HEK293T (cell line): ENCODE measurements around the gene FBLL1.
"Not testable (repeated sequence)": the region's sequence is repeated elsewhere in the genome, so short reads cannot be mapped to it uniquely, and the experiment has no call there.

Experiments
- CTCF ChIA-PET: fragments of 350-600 bp; formaldehyde crosslinking; extraction: SDS; loops from one replicate; lab custom pipeline; 2021; ENCODE audit warnings: antibody characterized with exemption, inconsistent platforms; lab: Yijun Ruan, JAX
- POLR2A ChIA-PET: fragments of 350-600 bp; formaldehyde crosslinking; extraction: SDS; loops from one replicate; lab custom pipeline; 2020; ENCODE audit warnings: antibody characterized with exemption, inconsistent platforms; lab: Yijun Ruan, JAX
- DNase-seq: peaks from one replicate; pipeline ENCODE4 v3.0.0; 2012; ENCODE audit warnings: mixed read lengths; ENCODE audit errors: extremely low spot score
- ARNT ChIP-seq: fragments of 450-650 bp; IDR thresholded peaks from 2 replicates; pipeline ENCODE4 v1.6.1; 2017; ENCODE audit warnings: mild to moderate bottlenecking
- BHLHE40 ChIP-seq: fragments of 450-650 bp; IDR thresholded peaks from 2 replicates; pipeline ENCODE4 v1.6.1; 2016; ENCODE audit warnings: mild to moderate bottlenecking, moderate library complexity, borderline replicate concordance
- CTBP1 ChIP-seq: fragments of 450-650 bp; IDR thresholded peaks from 2 replicates; pipeline ENCODE4 v1.6.1; 2016; ENCODE audit warnings: borderline replicate concordance
- ELF4 ChIP-seq: fragments of 450-650 bp; IDR thresholded peaks from 2 replicates; pipeline ENCODE4 v1.6.1; 2017; ENCODE audit warnings: antibody characterized with exemption
- FOXA1 ChIP-seq: fragments of 450-650 bp; IDR thresholded peaks from 2 replicates; pipeline ENCODE4 v1.6.1; 2016; ENCODE audit warnings: mild to moderate bottlenecking
- FOXK2 ChIP-seq: fragments of 450-650 bp; IDR thresholded peaks from 2 replicates; pipeline ENCODE4 v1.6.1; 2016; ENCODE audit warnings: mild to moderate bottlenecking
- FOXM1 ChIP-seq: fragments of 450-650 bp; IDR thresholded peaks from 2 replicates; pipeline ENCODE4 v1.6.1; 2017; ENCODE audit warnings: mild to moderate bottlenecking, borderline replicate concordance
- HDGF ChIP-seq: fragments of 450-650 bp; IDR thresholded peaks from 2 replicates; pipeline ENCODE4 v1.6.1; 2017; ENCODE audit warnings: antibody characterized with exemption, borderline replicate concordance
- L3MBTL2 ChIP-seq: fragments of 450-650 bp; conservative IDR thresholded peaks from 2 replicates; pipeline ENCODE4 v1.6.1; 2016; ENCODE audit warnings: mild to moderate bottlenecking
- LEF1 ChIP-seq: fragments of 450-650 bp; IDR thresholded peaks from 2 replicates; pipeline ENCODE4 v1.6.1; 2017; ENCODE audit warnings: mild to moderate bottlenecking, borderline replicate concordance
- NFRKB ChIP-seq: fragments of 450-650 bp; IDR thresholded peaks from 2 replicates; pipeline ENCODE4 v1.6.1; 2016; ENCODE audit warnings: mild to moderate bottlenecking, moderate library complexity
- PKNOX1 ChIP-seq: fragments of 450-650 bp; IDR thresholded peaks from 2 replicates; pipeline ENCODE4 v1.6.1; 2016
- SP1 ChIP-seq: fragments of 450-650 bp; IDR thresholded peaks from 2 replicates; pipeline ENCODE4 v1.6.1; 2017
- SUZ12 ChIP-seq: fragments of 450-650 bp; IDR thresholded peaks from 2 replicates; pipeline ENCODE4 v1.6.1; 2016; ENCODE audit warnings: mild to moderate bottlenecking
- TARDBP ChIP-seq: fragments of 450-650 bp; IDR thresholded peaks from 2 replicates; pipeline ENCODE4 v1.6.1; 2016
- ZNF384 ChIP-seq: fragments of 450-650 bp; IDR thresholded peaks from 2 replicates; pipeline ENCODE4 v1.6.1; 2016

The FBLL1 gene

GRCh38 chr5:168562279-168562678, 33.2 kb downstream of the FBLL1 start:
- TF ChIP-seq L3MBTL2, result no peak
- no peak for TF ChIP-seq ELF4
- no peak for TF ChIP-seq ZNF384
- TF ChIP-seq FOXM1, result no peak
- TF ChIP-seq ARNT, result no peak
- TF ChIP-seq LEF1, result no peak
- TF ChIP-seq NFRKB, result no peak
- TF ChIP-seq BHLHE40, result no peak
- TF ChIP-seq FOXA1, result no peak
- TF ChIP-seq HDGF, result no peak
- TF ChIP-seq PKNOX1, result no peak
- no peak for TF ChIP-seq FOXK2
- no peak for TF ChIP-seq TARDBP
- TF ChIP-seq CTBP1, result no peak
- no peak for TF ChIP-seq SUZ12
- TF ChIP-seq SP1, result no peak
- CTCF ChIA-PET, result no interaction called here
- POLR2A ChIA-PET, result no interaction called here
- no peak for DNase-seq

- CTCF ChIA-PET, result no interaction called here
- POLR2A ChIA-PET, result no interaction called here
- TF ChIP-seq ELF4, result no peak
- no peak for TF ChIP-seq FOXA1
- no peak for TF ChIP-seq SUZ12
- no peak for TF ChIP-seq FOXK2
- no peak for TF ChIP-seq L3MBTL2
- TF ChIP-seq BHLHE40, result no peak
- TF ChIP-seq SP1, result no peak
- TF ChIP-seq CTBP1, result no peak
- no peak for TF ChIP-seq TARDBP
- TF ChIP-seq ZNF384, result no peak
- TF ChIP-seq PKNOX1, result no peak
- TF ChIP-seq FOXM1, result no peak
- no peak for TF ChIP-seq NFRKB
- no peak for TF ChIP-seq HDGF
- no peak for TF ChIP-seq ARNT
- TF ChIP-seq LEF1, result no peak
- DNase-seq, result no peak
Measured at GRCh38 chr5:168563959-168564358, 34.9 kb downstream of the FBLL1 start.

GRCh38 chr5:168568738-168569137, 39.6 kb downstream of the FBLL1 start:
- ChIA-PET CTCF (no interaction called here), POLR2A (no interaction called here)
- TF ChIP-seq SUZ12, result no peak
- no peak for TF ChIP-seq ARNT
- TF ChIP-seq ZNF384, result no peak
- no peak for DNase-seq

GRCh38 chr5:168570490-168571328, 41.6 kb downstream of the FBLL1 start:
- DNase-seq, result no peak
- no peak for TF ChIP-seq HDGF
- no peak for TF ChIP-seq BHLHE40
- TF ChIP-seq ARNT, result no peak
- TF ChIP-seq LEF1, result no peak
- no peak for TF ChIP-seq SP1
- TF ChIP-seq L3MBTL2, result no peak
- TF ChIP-seq SUZ12, result no peak
- TF ChIP-seq FOXA1, result no peak
- TF ChIP-seq PKNOX1, result no peak
- TF ChIP-seq ZNF384, result no peak
- TF ChIP-seq NFRKB, result no peak
- no peak for TF ChIP-seq TARDBP
- no peak for TF ChIP-seq CTBP1
- TF ChIP-seq FOXM1, result no peak
- no peak for TF ChIP-seq ELF4
- TF ChIP-seq FOXK2, result no peak
- ChIA-PET CTCF (no interaction called here), POLR2A (no interaction called here)

GRCh38 chr5:168573663-168574062, 44.6 kb downstream of the FBLL1 start:
- CTCF ChIA-PET, DNase-seq: not testable (repeated sequence)
- POLR2A ChIA-PET, result interaction anchor here (0.6 kb wide), 1 partner anchor 387 kb away, joined by 3 read pairs; no protein-coding TSS in a partner anchor

GRCh38 chr5:168574156-168574555, 45.1 kb downstream of the FBLL1 start:
- DNase-seq, CTCF ChIA-PET: not testable (repeated sequence)
- POLR2A ChIA-PET, result interaction anchor here (0.6 kb wide), 1 partner anchor 386 kb away, joined by 3 read pairs; no protein-coding TSS in a partner anchor
